Kidney tubule cell (primary cell): ENCODE measurements around the gene LIPC.

Experiments used
- DNase-seq: peaks from one replicate; pipeline ENCODE4 v3.0.0-alpha.2; 2018; ENCODE audit warnings: low spot score

LIPC gene

DNA sequence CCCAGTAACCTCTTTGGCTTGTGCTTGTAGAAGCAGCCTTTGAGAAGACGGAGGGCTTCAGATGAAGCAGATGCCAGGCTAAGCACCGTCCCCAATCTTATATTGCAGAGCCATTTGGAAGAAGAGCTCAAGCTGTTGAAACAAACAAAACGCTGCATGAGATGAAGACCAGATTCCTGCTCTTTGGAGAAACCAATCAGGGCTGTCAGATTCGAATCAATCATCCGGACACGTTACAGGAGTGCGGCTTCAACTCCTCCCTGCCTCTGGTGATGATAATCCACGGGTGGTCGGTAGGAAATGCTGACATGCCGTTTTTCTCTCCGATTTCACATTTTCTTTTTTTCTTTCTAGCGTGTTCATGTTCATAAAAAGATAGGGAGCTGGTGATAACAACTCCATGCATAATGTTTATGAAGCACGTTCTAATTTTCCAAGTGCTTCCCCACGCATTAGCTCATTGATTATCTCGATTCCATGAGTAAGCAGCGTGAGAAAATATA is 106.5 kb downstream of the LIPC start:
- DNase-seq = no peak

- no peak for DNase-seq
Observed at GRCh38 chr15:58538901-58539300, 107.1 kb downstream of the LIPC start.

DNA sequence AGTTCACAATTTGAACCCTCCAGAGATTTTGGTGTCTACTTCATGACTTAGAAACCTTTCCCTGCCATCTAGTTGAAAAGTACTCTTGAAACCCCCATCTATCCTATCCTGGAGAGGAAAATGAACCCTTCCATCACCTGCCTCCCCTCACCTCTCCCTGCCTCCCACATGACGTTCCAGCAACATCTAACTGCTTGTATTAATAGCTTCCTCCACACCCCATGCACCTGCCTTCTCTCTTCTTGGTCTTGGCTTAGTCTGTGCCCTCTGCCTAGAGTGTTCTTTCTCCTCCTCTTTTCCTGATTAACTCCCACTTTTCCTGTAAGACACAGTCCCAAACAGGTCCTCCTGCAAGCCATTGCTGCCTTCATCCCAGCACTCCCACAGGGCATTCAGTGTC is 107.8 kb downstream of the LIPC start:
- no peak for DNase-seq

DNA sequence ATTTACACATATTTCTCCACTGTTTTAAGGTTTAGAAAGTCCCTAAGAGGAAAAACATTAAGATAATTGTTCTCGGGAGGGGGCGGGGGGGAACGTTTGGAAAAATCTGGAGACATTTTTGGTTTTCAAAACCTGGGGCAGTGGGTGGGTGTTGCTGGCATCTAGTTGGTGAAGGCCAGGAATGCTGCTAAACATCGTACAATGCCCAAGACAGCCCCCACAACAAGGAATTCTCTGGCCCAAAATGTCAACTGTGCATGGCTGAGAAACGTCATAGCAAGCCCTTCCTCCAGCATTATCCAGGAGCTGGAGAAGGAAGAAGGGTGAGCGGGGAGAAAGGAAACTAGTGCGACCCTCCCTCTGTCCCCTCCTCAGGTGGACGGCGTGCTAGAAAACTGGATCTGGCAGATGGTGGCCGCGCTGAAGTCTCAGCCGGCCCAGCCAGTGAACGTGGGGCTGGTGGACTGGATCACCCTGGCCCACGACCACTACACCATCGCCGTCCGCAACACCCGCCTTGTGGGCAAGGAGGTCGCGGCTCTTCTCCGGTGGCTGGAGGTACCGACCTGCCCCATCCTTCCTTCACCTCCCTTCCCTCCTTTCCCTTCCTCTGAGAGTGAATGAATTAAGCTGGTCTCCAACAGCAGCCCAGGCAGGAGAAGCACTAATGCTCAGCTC is 109.8 kb downstream of the LIPC start:
- DNase-seq = no peak

GRCh38 chr15:58543664-58544335 is 112.0 kb downstream of the LIPC start:
- DNase-seq = no peak

DNA sequence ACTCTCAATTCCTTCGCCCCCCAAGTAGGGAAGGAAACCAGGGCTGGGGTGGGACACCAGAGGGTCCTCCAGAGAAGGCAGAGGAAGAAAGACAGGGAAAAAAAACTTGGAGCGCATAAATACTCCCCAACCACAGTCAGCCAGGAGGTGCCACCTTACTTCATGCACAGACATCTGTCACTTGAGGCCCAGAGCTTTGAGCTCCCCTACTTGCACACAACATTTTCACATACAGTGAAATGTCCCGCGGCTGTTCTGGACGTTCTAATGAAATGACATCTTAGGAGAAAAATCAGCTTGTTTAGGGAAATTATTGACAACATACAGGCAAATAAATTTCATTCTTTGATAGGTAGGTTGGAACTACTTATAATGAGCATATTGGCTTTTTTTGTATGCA is 113.0 kb downstream of the LIPC start:
- DNase-seq = no peak

DNA sequence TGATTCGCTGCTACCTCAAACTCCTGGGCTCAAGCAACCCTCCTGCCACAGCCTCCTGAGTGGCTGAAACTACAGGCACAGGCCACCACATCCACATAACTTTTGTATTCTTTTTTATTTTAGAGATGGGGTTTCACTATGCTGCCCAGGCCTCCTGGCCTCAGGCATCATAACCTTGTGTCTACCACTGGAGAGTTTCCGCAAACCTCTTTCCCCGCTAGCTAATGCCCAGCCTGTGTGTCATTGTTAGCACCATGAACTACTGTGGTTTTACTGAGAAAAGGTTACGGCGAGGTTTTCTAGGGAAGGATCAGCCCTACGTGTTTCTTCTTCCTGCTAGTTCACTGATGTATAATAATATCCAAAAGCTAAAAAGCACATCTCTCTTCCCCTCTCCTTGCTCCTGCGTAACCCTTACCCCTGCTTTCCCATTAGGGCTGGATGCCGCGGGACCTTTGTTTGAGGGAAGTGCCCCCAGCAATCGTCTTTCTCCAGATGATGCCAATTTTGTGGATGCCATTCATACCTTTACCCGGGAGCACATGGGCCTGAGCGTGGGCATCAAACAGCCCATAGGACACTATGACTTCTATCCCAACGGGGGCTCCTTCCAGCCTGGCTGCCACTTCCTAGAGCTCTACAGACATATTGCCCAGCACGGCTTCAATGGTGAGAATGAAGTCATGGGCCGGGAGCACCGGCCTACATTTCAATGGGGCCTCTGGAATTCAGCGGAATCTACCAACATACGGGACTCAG is 113.7 kb downstream of the LIPC start:
- DNase-seq = peak; percentile 43

GRCh38 chr15:58546066-58546591 is 114.3 kb downstream of the LIPC start:
- DNase-seq = peak; percentile 23

GRCh38 chr15:58546635-58547627 is 115.1 kb downstream of the LIPC start:
- DNase-seq = peak; percentile 100

- peak; percentile 47 for DNase-seq
Observed at GRCh38 chr15:58547628-58548307, 116.0 kb downstream of the LIPC start.

GRCh38 chr15:58548308-58549012 is 116.7 kb downstream of the LIPC start:
- DNase-seq = no peak

- no peak for DNase-seq
Observed at GRCh38 chr15:58549013-58549784, 117.4 kb downstream of the LIPC start.

- DNase-seq = no peak
Observed at GRCh38 chr15:58549785-58550074, 117.9 kb downstream of the LIPC start.

GRCh38 chr15:58551084-58551763 is 119.4 kb downstream of the LIPC start:
- DNase-seq = no peak

DNA sequence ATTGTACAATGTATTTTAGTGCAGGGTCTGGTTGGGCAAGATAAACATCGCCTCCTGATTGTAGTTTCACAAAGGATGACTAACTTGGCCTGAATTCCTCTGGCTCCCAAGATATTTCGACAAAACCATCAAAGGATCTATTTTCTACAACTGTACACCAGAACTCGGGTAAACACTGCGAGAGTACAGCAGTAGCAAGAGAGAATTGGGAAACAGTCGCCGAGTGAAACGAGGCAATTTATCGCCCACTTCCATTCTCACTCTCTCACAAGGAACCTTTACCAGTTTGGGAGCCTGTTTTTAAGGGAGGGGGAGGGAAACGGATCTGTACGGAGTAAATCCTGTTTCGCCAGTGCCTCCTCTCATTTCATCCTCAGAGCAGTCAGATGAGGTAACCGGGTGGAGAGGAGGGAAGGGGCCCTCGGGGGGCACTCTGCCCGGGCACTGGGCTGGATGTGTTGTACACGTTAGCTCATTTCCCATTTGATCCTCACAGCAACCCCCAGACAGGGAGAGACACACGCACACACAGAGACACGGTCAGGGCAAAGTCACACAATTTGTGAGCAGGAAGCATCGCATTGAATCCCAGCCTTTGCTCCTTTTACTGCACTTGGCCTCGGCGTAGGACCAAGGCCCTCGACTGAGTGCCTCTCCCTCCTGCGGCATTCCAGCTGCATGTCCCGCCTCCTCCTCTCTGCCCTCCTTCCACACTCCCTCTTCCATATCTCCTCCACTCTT is 120.1 kb downstream of the LIPC start:
- DNase-seq = peak; percentile 44

GRCh38 chr15:58552505-58553364 is 120.9 kb downstream of the LIPC start:
- no peak for DNase-seq

DNA sequence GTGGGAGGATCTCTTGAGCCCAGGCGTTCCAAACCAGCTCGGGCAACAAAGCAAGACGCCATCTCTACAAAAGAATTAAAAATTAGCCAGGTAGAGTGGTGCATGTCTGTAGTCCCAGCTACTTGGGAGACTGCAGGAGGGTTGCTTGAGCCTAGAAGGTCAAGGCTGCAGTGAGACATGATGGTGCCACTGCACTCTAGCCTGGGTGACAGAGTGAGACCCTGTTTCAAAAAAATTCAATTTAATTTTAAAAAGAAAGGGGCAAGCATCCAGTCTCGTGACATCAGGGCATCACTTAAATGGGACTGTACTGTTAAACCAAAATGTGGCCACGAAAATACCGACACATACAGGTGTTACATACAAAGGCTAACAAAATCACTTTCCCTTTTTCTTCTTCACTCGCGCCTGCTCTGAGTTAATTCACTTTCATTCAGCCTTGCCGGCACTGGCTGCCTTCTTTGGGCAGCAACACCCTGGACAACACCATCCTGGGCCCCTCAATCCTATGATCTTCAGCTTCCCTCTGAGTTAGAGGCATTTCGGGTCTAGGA is 121.7 kb downstream of the LIPC start:
- no peak for DNase-seq
